GM12891 (cell line): ENCODE measurements around the gene RPS16.

Experiments used
- PAX5 ChIP-seq: IDR thresholded peaks from 2 replicates; pipeline ENCODE4 v1.6.1; 2011; ENCODE audit warnings: low read length, moderate library complexity, mild to moderate bottlenecking; ENCODE audit not compliant: insufficient read depth, severe bottlenecking
- POLR2A ChIP-seq: IDR thresholded peaks from 2 replicates; pipeline ENCODE4 v1.6.1; 2011; ENCODE audit warnings: low read depth, low read length, control low read depth
- POLR2AphosphoS5 ChIP-seq: IDR thresholded peaks from 2 replicates; pipeline ENCODE4 v1.6.1; 2011; ENCODE audit warnings: low read depth, low read length, control low read depth
- SPI1 ChIP-seq: IDR thresholded peaks from 2 replicates; pipeline ENCODE4 v1.6.1; 2011; ENCODE audit warnings: low read depth, low read length, control low read depth
- TAF1 ChIP-seq: IDR thresholded peaks from 2 replicates; pipeline ENCODE4 v1.6.1; 2011; ENCODE audit warnings: low read depth, low read length, control low read depth

DNA sequence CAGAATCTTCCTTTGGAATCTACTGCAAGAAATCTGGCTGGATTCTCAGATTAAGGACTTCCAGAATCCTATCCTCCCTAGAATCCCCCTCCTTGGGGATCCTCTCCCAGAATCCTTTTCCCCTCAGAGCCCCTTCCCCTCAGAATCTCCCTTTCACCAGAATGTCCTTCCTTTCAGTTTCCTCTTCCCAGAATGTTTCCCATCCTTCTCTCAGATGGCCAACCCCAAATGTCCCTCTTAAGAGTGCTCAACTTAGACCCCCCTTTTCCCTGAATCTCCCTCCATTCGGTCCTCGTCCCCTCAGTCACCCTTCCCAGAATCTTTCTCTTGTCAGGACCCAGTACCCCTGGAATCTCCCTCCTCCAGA, 584 bp upstream of the RPS16 start:
- TF ChIP-seq POLR2A, result no peak
- TF ChIP-seq SPI1, result no peak
- TF ChIP-seq POLR2AphosphoS5, result no peak
- no peak for TF ChIP-seq TAF1
- TF ChIP-seq PAX5, result no peak
